ENCODE measurements around the gene SOAT1. TPM values are rescaled to one million over a fixed set of nuclear protein-coding genes. Genes with fewer than 3 reads are reported as not detected.
"Not testable (repeated sequence)": the region's sequence is repeated elsewhere in the genome, so short reads cannot be mapped to it uniquely, and the experiment has no call there.

SOAT1 gene
- total RNA-seq, 1 donor from 2014 or later, result 19.8 TPM

DNA sequence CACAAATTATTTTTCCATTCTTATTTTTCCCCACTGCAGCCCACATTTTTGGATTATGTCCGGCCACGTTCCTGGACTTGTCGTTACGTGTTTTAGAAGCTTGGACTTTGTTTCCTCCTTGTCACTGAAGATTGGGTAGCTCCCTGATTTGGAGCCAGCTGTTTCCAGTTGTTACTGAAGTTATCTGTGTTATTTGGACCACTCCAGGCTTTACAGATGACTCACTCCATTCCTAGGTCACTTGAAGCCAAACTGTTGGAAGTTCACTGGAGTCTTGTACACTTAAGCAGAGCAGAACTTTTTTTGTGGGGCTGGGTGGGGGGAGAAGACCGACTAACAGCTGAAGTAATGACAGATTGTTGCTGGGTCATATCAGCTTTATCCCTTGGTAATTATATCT is 59.9 kb downstream of the SOAT1 start:
- no peak for DNase-seq

DNA sequence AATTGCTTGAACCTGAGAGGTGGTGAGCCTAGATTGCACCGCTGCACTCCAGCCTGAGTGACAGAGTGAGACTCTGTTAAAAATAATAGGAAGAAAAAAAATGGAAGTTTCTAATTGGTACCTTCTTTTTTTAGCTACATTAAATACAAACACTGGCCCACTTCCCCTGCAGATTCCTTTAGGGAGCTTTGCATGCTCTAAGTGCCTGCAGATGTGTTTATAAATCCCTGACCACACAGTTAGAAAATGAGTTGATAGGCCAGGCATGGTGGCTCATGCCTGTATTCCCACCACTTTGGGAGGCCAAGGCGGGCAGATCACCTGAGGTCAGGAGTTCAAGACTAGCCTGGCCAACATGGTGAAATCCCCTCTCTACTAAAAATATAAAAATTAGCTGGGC is 68.0 kb downstream of the SOAT1 start:
- not testable (repeated sequence) for DNase-seq

DNA sequence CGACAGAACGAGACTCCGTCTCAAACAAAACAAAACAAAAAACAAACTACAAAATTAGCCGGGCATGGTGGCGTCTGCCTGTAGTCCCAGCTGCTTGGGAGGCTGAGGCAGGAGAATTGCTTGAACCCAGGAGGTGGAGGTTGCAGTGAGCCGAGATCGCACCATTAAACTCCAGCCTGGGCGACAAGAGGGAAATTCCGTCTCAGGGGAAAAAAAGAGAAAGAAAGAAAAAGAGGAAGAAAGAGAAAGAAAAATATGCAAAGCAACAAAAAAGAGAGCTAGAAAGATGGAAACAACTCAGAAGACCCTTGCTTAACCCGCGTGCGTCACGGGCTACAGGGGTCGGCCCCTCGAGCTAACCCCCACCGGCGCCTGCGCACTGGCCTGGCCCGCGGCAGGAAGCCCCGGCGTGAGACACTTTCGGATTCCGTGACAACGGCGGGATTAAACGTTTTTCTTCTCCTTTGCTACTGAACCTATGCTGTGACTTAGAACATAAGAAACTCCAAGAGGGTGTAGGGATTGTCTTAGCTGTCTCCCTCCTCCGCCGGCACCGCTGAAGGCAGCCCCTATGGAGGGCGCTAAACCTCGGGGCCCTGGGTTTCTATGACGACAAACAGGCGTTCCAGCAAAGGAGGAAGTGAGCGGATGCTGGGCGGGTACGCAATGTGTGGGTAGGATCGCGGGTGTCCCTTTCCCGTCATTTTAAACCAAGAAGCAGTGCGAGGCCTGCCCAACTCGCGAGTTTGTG is 71.9 kb downstream of the SOAT1 start, which contains the start of gene AXDND1:
Gene AXDND1, plus strand, starts transcription at position 630 of the 751 bp plus-strand sequence. CDS start 539 bp downstream, outside the sequence.
- DNase-seq, result peak; percentile 66

DNA sequence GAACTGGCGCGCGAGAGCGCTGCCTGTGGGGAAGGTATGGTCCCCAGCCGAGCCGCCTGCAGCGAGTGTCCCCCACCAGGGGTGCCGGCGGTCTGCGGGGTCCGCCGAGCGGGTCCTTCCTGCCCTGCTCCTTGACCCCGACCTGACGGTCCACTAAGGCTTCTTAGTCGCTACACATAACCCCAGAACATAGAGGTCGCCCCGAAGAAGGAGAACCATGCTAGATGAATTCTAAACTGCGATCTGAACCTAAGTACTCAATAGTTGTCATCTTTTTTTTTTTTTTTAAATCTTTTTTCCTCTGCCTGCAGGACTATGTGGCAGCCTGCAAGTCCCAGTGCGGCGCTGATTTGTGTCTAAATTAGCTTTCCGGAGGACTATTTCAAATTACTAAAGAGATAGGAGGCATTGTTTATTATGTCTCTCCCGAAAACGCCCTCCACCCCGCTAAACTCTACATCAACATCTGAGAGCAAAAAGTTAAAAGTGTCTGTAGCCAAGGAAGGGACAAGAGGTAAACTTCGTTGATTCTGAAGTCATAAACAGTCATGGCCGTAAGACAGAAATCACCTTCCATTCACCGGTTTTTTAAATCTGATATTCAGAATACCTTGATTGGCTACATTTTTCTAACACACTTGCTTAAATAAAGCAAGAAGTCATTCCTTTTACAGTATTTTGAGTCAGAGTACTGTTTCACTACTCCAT is 72.7 kb downstream of the SOAT1 start:
- no peak for DNase-seq

DNA sequence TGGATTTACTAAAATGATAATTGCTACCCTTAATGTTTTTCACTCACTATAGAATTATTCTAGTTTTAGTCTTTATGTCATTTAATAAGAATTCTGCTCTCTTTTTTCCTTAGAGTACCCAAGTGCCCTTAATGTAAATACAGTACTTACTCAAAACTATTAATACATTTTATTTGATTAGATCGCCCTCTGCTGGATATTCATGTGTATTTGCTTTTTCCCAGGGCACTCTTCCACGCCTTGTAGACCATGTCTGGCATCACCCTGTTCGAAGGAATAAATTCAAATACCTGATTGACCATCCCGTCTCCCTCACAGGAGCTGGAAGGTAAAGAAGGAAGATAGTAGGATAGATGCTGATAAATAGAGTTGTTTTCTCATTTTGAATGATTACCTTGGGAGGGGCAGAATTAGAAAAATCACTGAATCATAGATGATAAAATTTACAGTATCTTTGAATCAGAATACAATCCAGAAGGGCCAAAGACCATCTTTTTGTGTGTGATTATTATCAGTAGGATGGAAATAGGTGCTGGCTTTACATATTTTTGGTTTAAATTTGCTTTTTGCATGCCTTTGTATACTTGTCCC is 76.2 kb downstream of the SOAT1 start:
- no peak for DNase-seq

DNA sequence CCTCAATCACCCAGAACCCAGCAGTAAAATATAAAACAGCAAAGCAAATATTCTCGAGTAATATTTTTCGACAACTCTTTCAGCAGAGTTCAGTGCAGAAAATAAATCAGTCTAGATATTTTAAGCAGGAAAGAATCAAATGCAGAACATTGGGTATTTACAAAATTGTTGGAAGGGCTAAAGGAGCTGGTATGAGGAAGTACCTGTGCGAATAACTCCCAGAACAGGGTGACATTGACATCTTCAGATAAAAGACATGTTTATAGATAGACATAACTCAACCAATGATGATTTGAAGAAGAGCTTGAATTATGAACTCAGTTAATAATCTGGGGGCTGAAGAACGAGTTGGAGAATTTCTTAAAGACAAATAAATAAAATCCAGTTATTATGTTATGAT is 78.6 kb downstream of the SOAT1 start:
- DNase-seq, result no peak

DNA sequence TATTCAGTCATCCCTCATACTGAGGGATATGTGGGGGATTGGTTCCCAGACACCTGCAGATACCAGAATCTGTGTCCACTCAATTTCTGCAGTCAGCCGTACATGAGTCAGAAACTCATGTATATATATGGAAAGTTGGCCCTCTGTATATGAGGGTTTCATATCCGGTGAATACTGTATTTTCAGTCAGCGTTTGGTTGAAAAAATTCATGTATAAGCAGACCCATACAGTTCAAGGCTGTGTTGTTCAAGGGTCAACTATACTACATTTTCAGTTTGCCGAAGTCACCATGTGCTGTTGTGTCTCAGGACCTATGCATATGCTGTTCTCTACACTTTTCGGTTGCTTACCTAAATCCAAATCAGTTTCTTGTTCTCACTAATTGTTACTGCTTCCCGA is 82.6 kb downstream of the SOAT1 start:
- no peak for DNase-seq

DNA sequence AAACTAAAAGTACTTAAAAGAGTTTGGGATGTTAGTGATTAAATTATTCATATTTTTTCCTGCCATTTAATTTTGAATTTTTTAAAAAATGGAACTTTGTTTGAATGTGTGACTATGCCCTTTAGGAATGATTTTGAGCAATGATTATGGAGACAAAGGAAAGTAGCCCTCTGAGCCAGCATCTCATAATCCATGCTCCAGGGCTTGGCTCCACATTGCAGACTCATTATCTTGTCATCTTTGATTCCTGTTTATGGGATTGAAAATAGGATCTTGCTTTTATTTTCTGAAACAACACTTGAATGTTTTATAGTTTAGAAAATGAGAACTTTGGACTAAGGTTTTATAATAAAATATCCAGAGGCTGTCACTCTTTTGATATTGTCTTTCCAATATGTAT is 86.7 kb downstream of the SOAT1 start:
- DNase-seq, result no peak

DNA sequence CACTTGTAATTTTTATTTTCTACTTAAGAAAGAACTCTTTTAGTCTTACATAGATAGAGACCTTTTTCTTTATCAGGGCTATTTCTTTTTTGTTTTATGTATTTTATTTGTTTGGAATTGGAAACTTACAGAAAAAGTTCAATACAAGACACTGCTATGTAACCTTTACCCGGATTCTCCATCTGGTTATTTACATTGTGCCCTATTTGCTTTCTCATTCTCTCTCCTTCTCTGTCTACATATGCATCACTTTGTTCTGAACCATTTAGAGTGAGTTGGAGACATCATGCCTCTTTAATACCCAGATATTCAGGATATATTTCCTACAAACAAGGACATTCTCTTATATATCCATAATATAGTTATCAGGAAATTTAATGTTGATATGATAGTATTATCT is 90.4 kb downstream of the SOAT1 start:
- no peak for DNase-seq

DNA sequence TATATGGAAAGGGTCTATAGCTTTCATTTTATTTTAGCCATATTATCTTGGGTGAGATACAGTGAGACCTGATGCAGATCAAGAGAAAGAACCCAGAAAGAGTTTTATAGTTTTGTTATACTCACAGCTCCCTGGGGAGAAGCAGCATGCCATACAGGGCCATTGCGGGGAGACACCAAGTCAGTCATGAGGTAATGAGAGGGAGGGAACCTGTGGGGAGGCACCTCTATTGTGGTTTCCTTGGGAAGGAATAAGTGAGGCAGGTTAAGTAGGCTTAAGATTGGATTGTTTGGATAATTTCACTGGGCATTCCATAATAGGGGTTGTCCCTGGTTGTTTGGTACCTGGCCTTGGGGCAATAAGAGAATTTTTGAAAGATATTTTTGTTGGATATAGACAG is 91.9 kb downstream of the SOAT1 start:
- no peak for DNase-seq

DNA sequence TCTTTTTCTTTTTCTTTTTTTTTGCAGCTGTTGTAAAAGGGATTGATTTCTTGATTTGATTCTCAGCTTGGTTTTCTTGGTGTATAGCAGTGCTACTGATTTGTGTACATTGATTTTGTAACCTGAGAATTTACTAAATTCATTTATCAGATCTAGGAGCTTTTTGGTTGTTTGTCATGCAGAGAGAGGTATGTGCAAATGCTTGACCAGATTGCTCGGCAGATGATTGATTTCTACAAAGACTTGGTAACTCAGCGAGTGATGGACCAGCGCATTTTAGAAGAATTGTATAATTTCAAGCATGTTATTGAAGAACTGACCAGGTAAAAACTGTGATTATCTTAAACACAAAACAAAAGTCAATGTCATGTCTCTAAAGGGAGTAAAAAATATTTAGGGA is 100.1 kb downstream of the SOAT1 start:
- no peak for DNase-seq

DNA sequence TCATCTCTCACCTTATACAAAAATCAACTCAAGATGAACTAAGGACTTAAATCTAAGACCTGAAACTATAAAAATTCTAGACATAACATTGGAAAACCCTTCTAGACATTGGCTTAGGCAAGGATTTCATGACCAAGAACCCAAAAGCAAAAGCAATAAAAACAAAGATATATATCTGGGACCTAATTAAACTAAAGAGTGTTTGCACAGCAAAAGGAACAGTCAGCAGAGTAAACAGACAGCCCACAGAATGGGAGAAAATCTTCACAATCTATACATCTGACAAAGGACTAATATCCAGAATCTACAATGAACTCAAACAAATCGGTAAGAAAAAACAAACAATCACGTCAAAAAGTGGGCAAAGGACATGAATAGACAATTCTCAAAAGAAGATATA is 105.8 kb downstream of the SOAT1 start:
- not testable (repeated sequence) for DNase-seq

Small RNA genes lying within 50 kb of the gene (small RNA-seq; reads per million reads assigned to genes)
- not detected for gene AL512326.2

Other genes starting within 250 kb of the SOAT1 start
- gene TOR3A, start 211.7 kb upstream of the SOAT1 start, total RNA-seq, result 15.9 TPM
- gene ABL2, start 64.1 kb upstream of the SOAT1 start, total RNA-seq, result 36.5 TPM
- gene AXDND1, start 72.2 kb downstream of the SOAT1 start, total RNA-seq, result 0.78 TPM

Data from occipital lobe (tissue), 3 donors.